ENCODE results near the gene TNFAIP8L3. TPM values are rescaled to one million over a fixed set of nuclear protein-coding genes. Genes with fewer than 3 reads are reported as not detected.

TNFAIP8L3 gene
- total RNA-seq, 4 donors from 2014 or later, result 0.75 to 4.9 (median 4.2) TPM

DNA sequence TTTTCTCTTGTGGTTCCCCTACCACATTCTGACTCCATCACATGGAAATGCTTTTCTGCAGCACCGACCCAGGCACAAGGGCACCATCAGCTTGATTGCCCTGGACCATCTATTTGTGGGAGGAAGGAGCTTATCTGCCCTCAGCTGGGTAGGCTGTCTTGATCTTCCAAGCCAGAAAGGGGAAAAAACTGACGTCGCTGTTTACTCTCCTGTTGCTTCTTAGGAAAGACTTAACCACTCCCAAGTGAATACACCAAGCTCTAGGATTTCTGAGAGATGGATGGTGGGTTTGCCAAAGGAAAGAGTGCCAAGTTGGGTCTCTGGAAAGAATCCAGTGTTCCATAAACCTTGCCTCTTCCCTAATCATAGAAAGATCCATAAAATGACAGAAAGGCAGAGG, 4.0 kb downstream of the TNFAIP8L3 start:
- no peak for TF ChIP-seq POLR2A (IDR thresholded peaks at IDR 0.05)
- TF ChIP-seq, protein P1, sequence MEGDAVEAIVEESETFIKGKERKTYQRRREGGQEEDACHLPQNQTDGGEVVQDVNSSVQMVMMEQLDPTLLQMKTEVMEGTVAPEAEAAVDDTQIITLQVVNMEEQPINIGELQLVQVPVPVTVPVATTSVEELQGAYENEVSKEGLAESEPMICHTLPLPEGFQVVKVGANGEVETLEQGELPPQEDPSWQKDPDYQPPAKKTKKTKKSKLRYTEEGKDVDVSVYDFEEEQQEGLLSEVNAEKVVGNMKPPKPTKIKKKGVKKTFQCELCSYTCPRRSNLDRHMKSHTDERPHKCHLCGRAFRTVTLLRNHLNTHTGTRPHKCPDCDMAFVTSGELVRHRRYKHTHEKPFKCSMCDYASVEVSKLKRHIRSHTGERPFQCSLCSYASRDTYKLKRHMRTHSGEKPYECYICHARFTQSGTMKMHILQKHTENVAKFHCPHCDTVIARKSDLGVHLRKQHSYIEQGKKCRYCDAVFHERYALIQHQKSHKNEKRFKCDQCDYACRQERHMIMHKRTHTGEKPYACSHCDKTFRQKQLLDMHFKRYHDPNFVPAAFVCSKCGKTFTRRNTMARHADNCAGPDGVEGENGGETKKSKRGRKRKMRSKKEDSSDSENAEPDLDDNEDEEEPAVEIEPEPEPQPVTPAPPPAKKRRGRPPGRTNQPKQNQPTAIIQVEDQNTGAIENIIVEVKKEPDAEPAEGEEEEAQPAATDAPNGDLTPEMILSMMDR (IDR thresholded peaks at IDR 0.05 in 4 of 5, conservative IDR thresholded peaks at IDR 0.05 in 1 of 5), result no peak
- intact Hi-C loops (cut with DNase I; ENCODE audit: low total_unique reads) (no loop called here), in situ Hi-C loops (cut with MboI; ENCODE audit: low sequenced_read_pairs in 4 of 4) (no loop called here)
- Histone ChIP-seq H3K4me1 (peaks cover 0 to 12% of the 10 kb centered on the region in 2 donors), H3K36me3 (no peaks in the 10 kb centered on the region), H3K27ac (no peak overlapping the region), H3K9me3 (no peaks in the 10 kb centered on the region), H3K27me3 (peaks cover 11 to 31% (median 22%) of the 10 kb centered on the region in 3 donors), H3K4me3 (no peak overlapping the region)
- ATAC-seq (no peak), DNase-seq (no peak)

DNA sequence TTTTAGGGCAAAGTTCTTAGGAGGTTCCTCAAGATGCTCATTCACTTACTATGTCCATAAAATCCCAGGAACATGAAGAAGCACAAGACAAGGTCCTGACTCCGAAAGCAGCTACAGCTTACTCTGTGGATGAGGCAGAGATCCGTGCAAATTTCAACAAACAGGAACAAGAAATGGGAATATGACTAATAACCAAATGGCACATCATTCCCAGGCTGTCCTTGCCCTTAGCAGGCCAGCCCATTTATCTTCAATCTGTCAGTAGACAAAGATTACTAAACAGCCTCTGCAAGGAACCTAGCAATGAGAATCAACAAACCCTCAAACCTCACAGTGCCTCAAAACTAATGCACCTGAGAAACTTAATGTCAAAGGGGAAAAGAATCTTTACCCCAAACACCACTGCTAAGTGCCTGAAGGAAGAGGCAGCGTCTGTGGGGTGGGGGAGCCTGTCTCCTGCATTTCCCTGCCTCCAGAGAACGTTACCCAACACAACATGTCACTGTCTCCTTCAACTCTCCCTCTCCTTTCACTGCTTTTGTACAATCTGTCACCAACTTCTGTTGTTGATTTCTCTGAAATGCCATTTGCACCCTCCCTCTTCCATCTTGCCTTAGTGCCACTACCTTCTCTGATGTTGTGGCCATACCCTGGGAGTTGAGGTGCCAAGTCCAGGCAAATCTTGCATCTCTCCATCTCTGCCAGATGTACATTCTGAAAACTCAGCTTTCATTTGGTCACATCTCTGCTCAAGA, 4.8 kb downstream of the TNFAIP8L3 start:
- intact Hi-C loops (cut with DNase I; ENCODE audit: low total_unique reads), result no loop called here
- Histone ChIP-seq H3K27me3 (peaks cover 6 to 24% (median 14%) of the 10 kb centered on the region in 3 donors), H3K27ac (no peak overlapping the region), H3K4me1 (peaks cover 0 to 8% of the 10 kb centered on the region in 2 donors), H3K4me3 (no peak overlapping the region), H3K9me3 (no peaks in the 10 kb centered on the region), H3K36me3 (no peaks in the 10 kb centered on the region)
- in situ Hi-C loops (cut with MboI; ENCODE audit: low sequenced_read_pairs in 4 of 4), result no loop called here
- no peak for ATAC-seq
- no peak for DNase-seq
- no peak for TF ChIP-seq POLR2A (IDR thresholded peaks at IDR 0.05)
- TF ChIP-seq, protein P1 (IDR thresholded peaks at IDR 0.05 in 4 of 5, conservative IDR thresholded peaks at IDR 0.05 in 1 of 5), result no peak

DNA sequence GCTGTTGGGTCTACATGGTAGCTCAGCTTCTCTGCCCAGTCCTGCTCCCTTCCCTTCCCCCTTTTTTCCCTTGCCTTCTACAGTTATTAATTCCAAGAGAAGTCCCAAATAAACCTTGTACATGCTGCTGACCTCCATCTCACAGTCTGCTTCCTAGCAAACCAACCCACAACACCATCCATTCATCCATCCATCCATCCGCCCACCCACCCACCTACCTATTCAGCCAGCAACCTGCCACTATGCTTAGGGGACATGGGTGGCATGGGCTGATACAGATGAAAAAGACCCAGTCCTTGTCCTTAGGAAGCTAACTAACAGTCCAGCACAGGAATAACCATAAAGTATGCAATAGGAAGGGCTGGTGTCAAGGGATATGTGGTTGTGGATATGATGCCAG, 5.7 kb downstream of the TNFAIP8L3 start:
- Histone ChIP-seq H3K36me3 (no peaks in the 10 kb centered on the region), H3K9me3 (no peaks in the 10 kb centered on the region), H3K4me3 (no peak overlapping the region), H3K27me3 (peaks cover 6 to 19% (median 9%) of the 10 kb centered on the region in 3 donors), H3K27ac (no peak overlapping the region), H3K4me1 (peaks cover 0 to 5% of the 10 kb centered on the region in 2 donors)
- ATAC-seq (no peak), DNase-seq (no peak)
- in situ Hi-C loops (cut with MboI; ENCODE audit: low sequenced_read_pairs in 4 of 4), result no loop called here
- TF ChIP-seq, protein P1 (IDR thresholded peaks at IDR 0.05 in 4 of 5, conservative IDR thresholded peaks at IDR 0.05 in 1 of 5), result no peak
- no peak for TF ChIP-seq POLR2A (IDR thresholded peaks at IDR 0.05)
- intact Hi-C loops (cut with DNase I; ENCODE audit: low total_unique reads), result no loop called here

DNA sequence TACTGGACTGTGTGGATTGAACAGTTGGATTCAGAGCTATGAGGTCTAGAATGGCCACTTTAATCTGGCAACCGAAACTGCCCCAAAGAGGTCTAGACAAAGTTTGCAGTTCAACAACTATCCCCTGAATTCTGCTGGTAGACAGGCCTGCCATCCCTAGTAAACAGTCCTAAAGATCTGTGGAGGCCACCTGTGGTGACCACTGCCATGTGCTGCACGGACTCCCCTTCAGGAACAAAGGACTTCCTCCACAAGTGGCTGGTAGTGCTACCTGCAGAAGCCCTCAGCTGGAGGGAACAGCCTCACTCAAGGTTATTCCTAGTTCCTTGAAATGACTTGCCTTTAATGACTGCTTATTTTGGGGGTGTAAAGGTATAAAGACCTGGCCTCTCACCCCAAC, 6.1 kb downstream of the TNFAIP8L3 start:
- Histone ChIP-seq H3K4me1 (peaks cover 0 to under 1% of the 10 kb centered on the region in 2 donors), H3K27ac (no peak overlapping the region), H3K27me3 (peaks cover 6 to 15% (median 6%) of the 10 kb centered on the region in 3 donors), H3K4me3 (no peak overlapping the region), H3K36me3 (no peaks in the 10 kb centered on the region), H3K9me3 (no peaks in the 10 kb centered on the region)
- DNase-seq, result no peak
- in situ Hi-C loops (cut with MboI; ENCODE audit: low sequenced_read_pairs in 4 of 4) (no loop called here), intact Hi-C loops (cut with DNase I; ENCODE audit: low total_unique reads) (no loop called here)
- no peak for ATAC-seq
- TF ChIP-seq POLR2A (IDR thresholded peaks at IDR 0.05), result no peak
- TF ChIP-seq, protein P1 (IDR thresholded peaks at IDR 0.05 in 4 of 5, conservative IDR thresholded peaks at IDR 0.05 in 1 of 5), result no peak
